Limb (tissue), 2 donors: ENCODE data around the gene FAR1.

ENCODE experiments used
- DNase-seq, 2 donors: peaks; one replicate each; pipeline ENCODE4 v3.0.0-alpha.2; 2016; ENCODE audit errors: extremely low spot score in 2 of 2

FAR1 gene

DNA sequence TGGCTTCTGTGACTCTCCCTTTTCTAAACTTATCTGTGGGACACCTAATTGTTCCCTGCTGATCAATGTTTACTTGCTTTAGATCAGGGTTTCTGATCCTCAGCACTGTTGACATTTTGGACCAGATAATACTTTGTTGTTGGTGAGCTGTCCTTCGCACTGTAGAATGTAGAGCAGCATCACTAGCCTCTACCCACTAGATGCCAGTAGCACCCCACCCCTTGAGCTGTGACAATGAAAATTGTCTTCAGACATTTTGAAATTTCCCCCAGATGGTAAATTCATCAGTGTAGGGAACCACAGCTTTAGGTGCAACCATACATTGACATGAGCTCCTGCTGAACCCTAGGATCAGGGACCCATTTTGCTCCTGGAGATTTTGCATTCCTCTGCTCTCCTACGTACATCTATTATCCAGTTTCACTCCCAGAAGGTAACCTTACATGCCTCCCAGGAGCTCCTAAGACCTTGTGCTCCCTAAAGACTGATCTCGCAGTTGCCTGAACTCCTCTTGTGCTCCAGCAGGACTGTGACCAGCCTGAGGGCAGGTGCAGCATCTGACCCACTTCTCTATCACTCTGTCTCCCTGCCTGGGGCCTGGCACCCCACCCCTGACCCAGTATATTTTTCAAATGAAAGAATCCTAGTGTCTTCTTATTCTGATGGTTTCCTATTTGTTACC, 107.8 kb downstream of the FAR1 start:
- DNase-seq: peak in 1 of 2 donors; percentile 37

DNA sequence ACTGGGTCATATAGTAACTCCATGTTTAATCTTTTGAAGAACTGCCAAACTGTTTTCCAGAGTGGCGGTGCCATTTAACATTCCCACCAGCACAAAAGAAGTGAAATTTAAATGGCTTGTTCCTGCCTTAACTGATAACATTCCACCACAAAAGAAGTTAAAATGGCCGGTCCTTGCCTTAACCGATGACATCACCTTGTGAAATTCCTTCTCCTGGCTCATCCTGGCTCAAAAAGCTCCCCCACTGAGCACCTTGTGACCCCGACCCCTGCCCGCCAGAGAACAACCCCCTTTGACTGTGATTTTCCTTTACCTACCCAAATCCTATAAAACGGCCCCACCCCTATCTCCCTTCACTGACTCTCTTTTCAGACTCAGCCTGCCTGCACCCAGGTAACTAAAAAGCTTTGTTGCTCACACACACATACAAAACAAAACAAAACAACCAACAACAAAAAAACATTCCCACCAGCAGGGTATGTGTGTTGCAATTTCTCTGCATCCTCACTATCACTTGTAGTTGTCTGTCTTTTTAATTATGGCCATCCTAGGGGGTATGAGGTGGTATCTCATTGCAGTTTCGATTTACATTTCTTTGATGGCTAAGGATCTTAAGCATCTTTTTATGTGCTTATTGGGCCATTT, 109.0 kb downstream of the FAR1 start:
- no peak for DNase-seq

- DNase-seq: no peak
Measured at GRCh38 chr11:13778345-13778744, 109.9 kb downstream of the FAR1 start.

- no peak for DNase-seq
Measured at GRCh38 chr11:13781153-13781552, 112.7 kb downstream of the FAR1 start.
